Cortex of kidney (tissue), 1 donor: ENCODE data around the gene RNF182.
"Not testable (repeated sequence)": the region's sequence is repeated elsewhere in the genome, so short reads cannot be mapped to it uniquely, and the experiment has no call there.

ENCODE experiments used
- DNase-seq: peaks from one replicate; lab custom pipeline; 2025; lab: John Stamatoyannopoulos, UW

The RNF182 gene

DNA sequence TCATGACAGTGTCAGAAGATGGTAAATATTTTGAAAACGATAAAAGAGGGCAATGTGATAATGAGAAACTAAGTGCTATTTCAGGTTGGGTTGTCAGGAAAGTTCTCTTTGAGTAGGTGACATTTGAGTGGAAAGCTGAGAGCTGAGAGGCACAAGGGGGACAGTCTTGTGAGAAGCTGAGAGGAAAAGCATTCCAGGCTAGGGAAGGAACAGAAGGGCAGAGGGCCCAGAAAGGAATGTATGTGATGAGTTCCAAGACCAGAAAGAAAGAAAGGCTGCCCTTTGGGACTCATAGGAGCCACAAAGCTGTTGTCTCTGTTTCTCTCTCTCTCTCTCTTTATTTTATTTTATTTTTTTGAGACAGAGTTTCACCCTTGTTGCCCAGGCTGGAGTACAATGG is 7.6 kb upstream of the RNF182 start:
- no peak for DNase-seq

DNA sequence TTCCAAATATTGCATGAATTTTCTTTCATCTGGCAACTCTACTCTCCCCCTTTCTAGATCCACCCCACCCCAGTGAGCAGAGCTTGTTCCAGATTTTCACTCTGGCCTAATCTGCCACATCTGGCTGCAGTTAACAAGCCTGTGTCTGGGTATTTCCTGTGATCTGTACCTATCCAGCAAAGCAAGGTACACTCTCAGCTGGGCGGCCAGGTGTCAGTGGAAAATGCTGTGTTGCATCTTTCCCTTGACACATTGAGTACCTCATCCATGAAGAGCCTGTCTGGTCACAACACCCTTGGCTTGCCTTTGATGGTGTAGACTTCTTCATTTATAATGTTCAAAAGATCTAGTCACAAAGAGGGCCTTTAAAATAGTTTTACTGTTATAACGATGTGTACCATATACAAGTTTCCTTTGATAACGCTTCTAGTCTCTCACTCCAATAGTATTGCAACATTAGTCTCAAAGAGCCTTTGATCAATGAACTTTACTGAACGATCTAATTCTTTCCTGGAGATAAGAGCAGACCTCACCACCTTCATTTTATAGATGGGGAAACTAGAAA is 6.0 kb upstream of the RNF182 start:
- no peak for DNase-seq

DNA sequence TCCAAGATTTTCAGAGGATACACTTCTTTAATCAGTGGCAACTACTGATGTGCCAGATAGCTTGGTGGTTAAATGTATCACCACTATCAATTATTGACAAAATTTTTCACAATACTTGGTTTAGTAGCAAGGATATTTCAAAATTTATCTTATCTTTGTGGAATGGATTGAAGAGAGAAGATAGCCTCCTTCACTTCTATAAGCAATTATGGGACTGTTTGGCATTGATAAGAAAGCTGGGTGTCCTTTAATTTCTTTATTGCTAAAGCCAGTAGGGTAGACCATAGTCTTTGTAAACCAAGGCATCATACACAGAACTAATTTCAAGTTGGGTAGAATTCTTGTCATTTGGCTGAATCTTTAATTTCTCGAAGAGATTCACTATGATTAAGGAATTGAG is 4.9 kb upstream of the RNF182 start:
- no peak for DNase-seq

GRCh38 chr6:13920552-13920951 is 4.2 kb upstream of the RNF182 start:
- no peak for DNase-seq

DNA sequence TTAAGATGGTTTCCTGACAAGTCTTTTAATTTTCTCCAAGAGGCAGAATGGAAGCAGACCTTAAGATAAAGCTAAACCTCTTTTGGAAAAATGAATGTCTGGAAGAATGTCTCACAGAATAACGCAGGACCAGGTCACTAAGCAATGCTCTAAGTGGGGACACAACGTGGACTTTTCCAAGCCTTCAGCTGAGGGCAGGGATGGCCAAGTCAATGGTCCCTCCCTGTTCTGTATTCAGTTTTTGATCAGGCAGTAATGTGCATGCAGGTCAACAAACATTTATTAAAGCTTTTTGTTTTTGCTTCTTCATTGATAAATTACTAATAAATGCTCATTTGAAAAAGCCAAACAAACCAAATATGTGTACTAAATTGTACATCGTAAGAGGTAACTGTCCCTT is 2.0 kb upstream of the RNF182 start:
- no peak for DNase-seq

- no peak for DNase-seq
Measured at GRCh38 chr6:13923527-13924145, 1.1 kb upstream of the RNF182 start.

DNA sequence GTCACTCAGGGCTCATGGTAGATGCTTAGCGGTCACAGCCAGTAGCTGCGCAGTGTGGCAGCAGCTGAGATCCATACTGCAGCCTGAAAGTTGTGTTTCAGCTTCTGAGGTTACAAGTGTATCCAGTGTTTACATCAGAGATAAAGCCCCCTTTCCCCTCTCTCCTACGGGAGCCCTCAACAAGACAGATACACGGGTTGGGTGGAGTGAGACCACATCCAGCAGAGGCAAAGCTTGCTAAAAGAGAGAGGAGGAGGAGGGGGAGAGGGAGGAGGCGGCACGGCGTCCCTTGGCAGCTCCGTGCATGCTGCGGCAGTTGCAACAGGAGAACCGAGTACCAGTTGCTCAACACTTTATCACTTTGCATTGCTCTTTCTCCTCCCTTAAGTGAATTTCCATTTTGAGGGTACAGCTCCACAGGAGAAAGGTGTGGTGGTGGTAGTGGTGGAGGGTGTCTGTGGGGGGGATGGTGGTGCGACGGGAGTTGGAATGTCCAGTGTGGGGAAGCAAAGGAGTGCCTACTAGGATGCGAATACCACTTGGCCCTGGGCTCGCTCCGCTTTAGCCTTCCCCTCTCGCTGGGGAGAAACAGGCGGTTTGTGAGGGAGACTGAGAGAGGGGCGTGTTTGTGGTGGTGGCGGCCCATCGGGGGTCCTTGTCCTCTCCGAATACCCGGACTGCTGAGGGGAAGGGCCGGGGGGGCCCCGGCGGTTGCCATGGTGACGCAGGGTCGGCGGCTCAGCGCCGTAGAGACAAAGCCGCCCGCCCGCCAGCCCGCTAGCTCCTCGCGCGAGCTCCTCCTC is 405 bp upstream of the RNF182 start:
- no peak for DNase-seq

DNA sequence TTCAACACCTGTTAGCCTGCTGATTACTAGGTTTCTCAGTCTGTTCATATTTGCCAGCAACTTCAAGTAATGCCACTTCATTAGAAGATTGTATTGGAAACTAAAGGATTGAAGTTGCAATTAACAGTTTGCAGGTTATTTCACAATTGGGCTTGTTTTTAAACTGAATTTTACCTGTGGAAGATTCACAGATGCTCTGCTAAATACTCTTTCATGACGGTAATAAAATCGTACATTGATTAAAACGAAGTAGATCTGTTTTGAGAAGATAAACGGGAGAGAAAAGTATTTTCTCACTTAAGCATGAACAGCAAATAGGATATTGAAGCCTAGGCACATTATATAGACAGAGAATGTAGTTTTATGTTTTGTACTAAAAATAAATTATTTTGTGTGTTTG is 1.6 kb downstream of the RNF182 start:
- no peak for DNase-seq

GRCh38 chr6:13927203-13927602 is 2.5 kb downstream of the RNF182 start:
- DNase-seq: no peak

GRCh38 chr6:13929196-13929595 is 4.4 kb downstream of the RNF182 start:
- no peak for DNase-seq

GRCh38 chr6:13931797-13932402 is 7.1 kb downstream of the RNF182 start:
- DNase-seq: no peak

DNA sequence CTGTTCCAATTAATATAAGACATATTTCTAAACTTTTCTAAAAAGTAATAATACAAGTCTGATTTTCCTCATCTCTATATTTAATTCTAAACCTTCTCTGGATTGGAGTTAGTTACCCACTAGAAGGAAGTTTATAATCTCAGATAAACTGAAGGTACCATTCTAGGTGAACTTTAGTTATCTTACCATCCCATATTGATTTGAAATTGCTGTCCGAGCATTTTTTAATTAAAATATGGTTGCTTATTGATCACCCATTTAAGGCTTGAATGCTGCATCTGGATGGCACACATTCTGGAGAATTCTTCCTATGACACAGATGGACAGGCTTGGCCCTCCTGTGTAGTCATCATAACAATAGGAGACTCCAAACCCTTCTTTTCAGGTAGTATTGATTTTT is 8.0 kb downstream of the RNF182 start:
- no peak for DNase-seq

- DNase-seq: no peak
Measured at GRCh38 chr6:13934721-13935120, 10.0 kb downstream of the RNF182 start.

GRCh38 chr6:13935190-13935880 is 10.6 kb downstream of the RNF182 start:
- no peak for DNase-seq

GRCh38 chr6:13935881-13936261 is 11.1 kb downstream of the RNF182 start:
- not testable (repeated sequence) for DNase-seq

- no peak for DNase-seq
Measured at GRCh38 chr6:13941902-13942301, 17.1 kb downstream of the RNF182 start.

DNA sequence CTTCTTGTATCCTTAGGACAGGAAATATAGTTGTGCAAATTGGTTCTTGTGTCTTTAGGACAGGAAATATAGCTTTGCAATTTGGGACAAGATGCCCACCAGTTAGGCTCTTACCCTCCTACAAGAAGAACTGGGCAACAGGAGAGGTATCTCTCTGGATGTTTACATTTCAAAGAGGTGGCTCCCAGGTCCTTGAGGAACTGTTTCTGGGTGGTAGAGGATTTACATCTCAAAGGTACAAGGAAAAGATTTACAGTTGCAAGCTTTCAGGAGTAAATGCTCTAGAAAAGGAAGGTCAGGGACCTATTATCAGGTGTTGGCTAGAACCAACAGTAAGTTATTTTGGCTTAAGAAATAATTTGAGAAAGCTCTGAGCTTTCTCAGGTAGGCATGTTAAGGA is 19.2 kb downstream of the RNF182 start:
- no peak for DNase-seq

GRCh38 chr6:13946506-13946905 is 21.8 kb downstream of the RNF182 start:
- no peak for DNase-seq

- no peak for DNase-seq
Measured at GRCh38 chr6:13947611-13948178, 22.9 kb downstream of the RNF182 start.

- no peak for DNase-seq
Measured at GRCh38 chr6:13952101-13952500, 27.3 kb downstream of the RNF182 start.

- DNase-seq: no peak
Measured at GRCh38 chr6:13953061-13953705, 28.4 kb downstream of the RNF182 start.
